ENCODE measurements around the gene ANKRD55.

Gene ANKRD55

GRCh38 chr5:56053363-56053762 lies 179.8 kb downstream of the ANKRD55 start:
- no peak for TF ChIP-seq CTCF (IDR thresholded peaks at IDR 0.05; ENCODE audit: borderline replicate concordance, insufficient read depth, low read depth, low read length)
- H3K4me3 ChIP-seq (ENCODE audit: low read depth, low read length) = no peak overlapping the region

- no peak for TF ChIP-seq CTCF (IDR thresholded peaks at IDR 0.05; ENCODE audit: borderline replicate concordance, insufficient read depth, low read depth, low read length)
- no peak overlapping the region for H3K4me3 ChIP-seq (ENCODE audit: low read depth, low read length)
These were observed 180.4 kb downstream of the ANKRD55 start for GRCh38 chr5:56052735-56053134.

- H3K4me3 ChIP-seq (ENCODE audit: low read depth, low read length) = no peak overlapping the region
- TF ChIP-seq CTCF (IDR thresholded peaks at IDR 0.05; ENCODE audit: borderline replicate concordance, insufficient read depth, low read depth, low read length) = no peak
These were observed 182.4 kb downstream of the ANKRD55 start for GRCh38 chr5:56050551-56051255.

All from GM12875 (cell line).